Left ventricle myocardium inferior (tissue), 1 donor: Measurements from ENCODE around the gene SUSD1. TPM values are rescaled to one million over a fixed set of nuclear protein-coding genes. Genes with fewer than 3 reads are reported as not detected.
"Not testable (repeated sequence)": the region's sequence is repeated elsewhere in the genome, so short reads cannot be mapped to it uniquely, and the experiment has no call there.

Experiments
- DNase-seq: peaks from one replicate; pipeline ENCODE4 v3.0.0-alpha.2; 2020
- H3K27ac ChIP-seq: fragments of 200-600 bp; replicated peaks from 2 replicates; pipeline ENCODE4 v1.8.0; 2021
- H3K27me3 ChIP-seq: fragments of 200-600 bp; 2 replicates; pipeline ENCODE4 v1.8.0; 2021; ENCODE audit warnings: low read depth
- H3K36me3 ChIP-seq: fragments of 200-600 bp; 2 replicates; pipeline ENCODE4 v1.8.0; 2021
- H3K4me1 ChIP-seq: fragments of 200-600 bp; 2 replicates; pipeline ENCODE4 v1.8.0; 2021
- H3K4me3 ChIP-seq: fragments of 200-600 bp; 2 replicates; pipeline ENCODE4 v1.8.0; 2021; ENCODE audit warnings: mild to moderate bottlenecking, moderate library complexity
- H3K9me3 ChIP-seq: fragments of 200-600 bp; replicated peaks from 2 replicates; pipeline ENCODE4 v1.8.0; 2021
- intact Hi-C: fragments of 100-400 bp; cut with micrococcal nuclease; formaldehyde crosslinking; loops from one replicate; pipeline ENCODE4 v1.11.0; 2022
- total RNA-seq: library from RNA; stranded (reverse); fragmentation: NEBNext Ultra II Directional; extraction: Animal tissue kit (Norgen Biotek cat#: 25700); gene quantifications from one replicate; pipeline ENCODE4 v1.2.1, GENCODE V29; 2021
- TF ChIP-seq, protein P1 (sequence below): fragments of 200-600 bp; IDR thresholded peaks from 2 replicates; pipeline ENCODE4 v1.8.0; 2021; ENCODE audit warnings: antibody characterized with exemption, mild to moderate bottlenecking, borderline replicate concordance
- donor health status: DM: no; HTN: yes; CAD: no; lungs with severe emphysema.

Gene SUSD1
- total RNA-seq, 1 donor from 2014 or later, result 5.1 TPM

- no peaks in the 10 kb centered on the region for H3K4me1 ChIP-seq
- intact Hi-C loops, result no loop called here
- TF ChIP-seq, protein P1, sequence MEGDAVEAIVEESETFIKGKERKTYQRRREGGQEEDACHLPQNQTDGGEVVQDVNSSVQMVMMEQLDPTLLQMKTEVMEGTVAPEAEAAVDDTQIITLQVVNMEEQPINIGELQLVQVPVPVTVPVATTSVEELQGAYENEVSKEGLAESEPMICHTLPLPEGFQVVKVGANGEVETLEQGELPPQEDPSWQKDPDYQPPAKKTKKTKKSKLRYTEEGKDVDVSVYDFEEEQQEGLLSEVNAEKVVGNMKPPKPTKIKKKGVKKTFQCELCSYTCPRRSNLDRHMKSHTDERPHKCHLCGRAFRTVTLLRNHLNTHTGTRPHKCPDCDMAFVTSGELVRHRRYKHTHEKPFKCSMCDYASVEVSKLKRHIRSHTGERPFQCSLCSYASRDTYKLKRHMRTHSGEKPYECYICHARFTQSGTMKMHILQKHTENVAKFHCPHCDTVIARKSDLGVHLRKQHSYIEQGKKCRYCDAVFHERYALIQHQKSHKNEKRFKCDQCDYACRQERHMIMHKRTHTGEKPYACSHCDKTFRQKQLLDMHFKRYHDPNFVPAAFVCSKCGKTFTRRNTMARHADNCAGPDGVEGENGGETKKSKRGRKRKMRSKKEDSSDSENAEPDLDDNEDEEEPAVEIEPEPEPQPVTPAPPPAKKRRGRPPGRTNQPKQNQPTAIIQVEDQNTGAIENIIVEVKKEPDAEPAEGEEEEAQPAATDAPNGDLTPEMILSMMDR, result no peak
- H3K27ac ChIP-seq, result no peak overlapping the region
- no peak for DNase-seq
- H3K36me3 ChIP-seq, result peaks cover 12% of the 10 kb centered on the region
- no peak overlapping the region for H3K4me3 ChIP-seq
- peaks cover 9% of the 10 kb centered on the region for H3K9me3 ChIP-seq
- H3K27me3 ChIP-seq, result no peaks in the 10 kb centered on the region
Measured at GRCh38 chr9:112135706-112136105, 39.4 kb downstream of the SUSD1 start.

DNA sequence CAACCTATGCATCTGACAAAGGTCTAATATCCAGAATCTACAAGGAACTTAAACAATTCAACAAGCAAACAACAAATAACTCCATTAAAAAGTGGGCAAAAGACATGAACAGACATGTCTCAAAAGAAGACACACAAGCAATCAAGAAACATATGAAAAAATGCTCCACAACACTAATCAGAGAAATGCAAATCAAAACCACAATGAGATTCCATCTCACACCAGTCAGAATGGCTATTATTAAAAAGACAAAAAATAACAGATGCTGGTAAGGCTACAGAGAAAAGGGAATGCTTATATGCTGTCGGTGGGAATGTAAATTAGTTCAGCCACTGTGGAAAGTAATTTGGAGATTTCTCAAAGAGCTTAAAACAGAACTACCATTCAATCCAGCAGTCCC is 41.3 kb downstream of the SUSD1 start:
- H3K27me3 ChIP-seq, H3K27ac ChIP-seq, intact Hi-C loops, H3K4me3 ChIP-seq, DNase-seq, H3K9me3 ChIP-seq, H3K4me1 ChIP-seq: not testable (repeated sequence)
- H3K36me3 ChIP-seq, result peaks cover 12% of the 10 kb centered on the region

GRCh38 chr9:112132356-112132755 is 42.7 kb downstream of the SUSD1 start:
- DNase-seq, result no peak
- intact Hi-C loops, result no loop called here
- H3K4me1 ChIP-seq, result no peaks in the 10 kb centered on the region
- TF ChIP-seq, protein P1, result no peak
- peaks cover 9% of the 10 kb centered on the region for H3K9me3 ChIP-seq
- peaks cover 12% of the 10 kb centered on the region for H3K36me3 ChIP-seq
- no peak overlapping the region for H3K4me3 ChIP-seq
- H3K27me3 ChIP-seq, result no peaks in the 10 kb centered on the region
- H3K27ac ChIP-seq, result no peak overlapping the region

DNA sequence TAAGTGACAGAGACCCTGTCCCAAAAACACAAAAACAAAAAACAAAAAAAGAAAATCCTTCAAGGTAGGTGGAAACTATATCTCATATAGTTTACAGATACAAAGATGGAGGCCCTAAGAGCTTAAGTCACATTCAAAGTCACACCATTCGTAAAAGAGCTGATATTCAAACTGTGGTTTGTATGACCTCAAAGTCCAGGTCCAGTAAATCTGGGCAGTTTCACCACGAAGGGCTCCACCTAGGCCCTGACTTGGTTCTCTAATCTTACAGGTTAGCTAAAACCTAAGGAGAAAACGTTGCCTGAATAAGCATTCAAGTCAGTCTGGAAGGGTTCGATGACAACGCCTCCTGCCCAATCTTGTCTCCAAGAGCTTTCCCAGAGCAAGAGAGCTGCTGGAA is 44.1 kb downstream of the SUSD1 start:
- TF ChIP-seq, protein P1, result no peak
- no peak overlapping the region for H3K4me3 ChIP-seq
- peaks cover 9% of the 10 kb centered on the region for H3K9me3 ChIP-seq
- H3K27me3 ChIP-seq, result no peaks in the 10 kb centered on the region
- DNase-seq, result no peak
- H3K36me3 ChIP-seq, result peaks cover 12% of the 10 kb centered on the region
- intact Hi-C loops, result no loop called here
- no peak overlapping the region for H3K27ac ChIP-seq
- no peaks in the 10 kb centered on the region for H3K4me1 ChIP-seq

GRCh38 chr9:112130347-112130746 is 44.8 kb downstream of the SUSD1 start:
- no peaks in the 10 kb centered on the region for H3K4me1 ChIP-seq
- peaks cover 9% of the 10 kb centered on the region for H3K9me3 ChIP-seq
- no peak overlapping the region for H3K4me3 ChIP-seq
- peaks cover 12% of the 10 kb centered on the region for H3K36me3 ChIP-seq
- intact Hi-C loops, result no loop called here
- H3K27ac ChIP-seq, result no peak overlapping the region
- TF ChIP-seq, protein P1, result no peak
- no peaks in the 10 kb centered on the region for H3K27me3 ChIP-seq
- DNase-seq, result no peak

DNA sequence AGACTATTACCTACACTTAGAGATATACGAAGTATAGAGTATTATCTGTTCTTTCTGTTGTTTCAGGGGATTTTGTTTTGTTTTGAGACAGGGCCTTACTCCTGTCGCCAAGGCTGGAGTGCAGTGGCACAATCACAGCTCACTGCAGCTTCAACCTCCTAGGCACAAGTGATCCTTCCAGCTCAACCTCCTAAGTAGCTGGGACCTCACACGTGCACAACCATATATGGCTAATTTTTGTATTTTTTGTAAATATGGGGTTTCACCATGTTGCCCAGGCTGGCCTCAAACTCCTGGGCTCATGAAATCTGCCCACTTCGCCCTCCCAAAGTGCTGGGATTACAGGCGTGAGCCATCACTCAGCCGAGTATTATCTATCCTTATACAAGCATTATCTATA is 45.9 kb downstream of the SUSD1 start:
- no peaks in the 10 kb centered on the region for H3K27me3 ChIP-seq
- peaks cover 9% of the 10 kb centered on the region for H3K9me3 ChIP-seq
- H3K4me1 ChIP-seq, result no peaks in the 10 kb centered on the region
- TF ChIP-seq, protein P1, result no peak
- no peak overlapping the region for H3K4me3 ChIP-seq
- DNase-seq, result no peak
- H3K36me3 ChIP-seq, result peaks cover 6% of the 10 kb centered on the region
- H3K27ac ChIP-seq, result no peak overlapping the region
- intact Hi-C loops, result no loop called here

GRCh38 chr9:112128399-112128798 is 46.7 kb downstream of the SUSD1 start:
- DNase-seq, H3K4me3 ChIP-seq, H3K27ac ChIP-seq, H3K4me1 ChIP-seq, intact Hi-C loops, H3K27me3 ChIP-seq, H3K9me3 ChIP-seq: not testable (repeated sequence)
- H3K36me3 ChIP-seq, result peaks cover 14% of the 10 kb centered on the region
